HCT116 (cell line): Measurements from ENCODE around the gene LRRC61.
"Not testable (repeated sequence)": the region's sequence is repeated elsewhere in the genome, so short reads cannot be mapped to it uniquely, and the experiment has no call there.

Experiments used
- EGR1 ChIP-seq: IDR thresholded peaks from 2 replicates; pipeline ENCODE4 v1.6.1; 2012; ENCODE audit warnings: low read depth
- EZH2 ChIP-seq: fragments of 200-600 bp; sonication (generic); IDR thresholded peaks from 2 replicates; pipeline ENCODE4 v1.6.1; 2017; ENCODE audit warnings: antibody characterized with exemption, mixed run types
- EZH2phosphoT487 ChIP-seq: fragments of 200-600 bp; IDR thresholded peaks from 2 replicates; pipeline ENCODE4 v1.6.1; 2018; ENCODE audit warnings: antibody characterized with exemption, borderline replicate concordance
- JUND ChIP-seq: IDR thresholded peaks from 2 replicates; pipeline ENCODE4 v1.6.1; 2012
- POLR2A ChIP-seq: IDR thresholded peaks from 2 replicates; pipeline ENCODE4 v1.7.0; 2011; ENCODE audit warnings: borderline replicate concordance; ENCODE audit not compliant: insufficient read depth, insufficient read length; ENCODE audit errors: extremely low read depth
- POLR2AphosphoS5 ChIP-seq: IDR thresholded peaks from 2 replicates; pipeline ENCODE4 v1.6.1; 2011; ENCODE audit warnings: mild to moderate bottlenecking, low read depth, low read length, moderate library complexity
- RAD21 ChIP-seq: IDR thresholded peaks from 2 replicates; pipeline ENCODE4 v1.6.1; 2012; ENCODE audit warnings: low read depth, mild to moderate bottlenecking
- SIN3A ChIP-seq: IDR thresholded peaks from 2 replicates; pipeline ENCODE4 v1.6.1; 2012; ENCODE audit warnings: low read depth
- SRF ChIP-seq: IDR thresholded peaks from 2 replicates; pipeline ENCODE4 v1.6.1; 2012; ENCODE audit warnings: low read depth
- TF ChIP-seq, protein P1 (sequence below), 3 experiments: fragments of 200-600 bp in 1 of 3; sonication (generic) in 1 of 3; IDR thresholded peaks in 2 of 3; conservative IDR thresholded peaks in 1 of 3; 2 replicates each; pipeline ENCODE4 v1.5.1; 2012 to 2017; ENCODE audit warnings: low read depth in 2 of 3, low read length in 2 of 3, antibody characterized with exemption in 1 of 3, borderline replicate concordance in 1 of 3, control low read depth in 1 of 3, mild to moderate bottlenecking in 1 of 3, mixed read lengths in 1 of 3, mixed run types in 1 of 3, moderate library complexity in 1 of 3; ENCODE audit not compliant: insufficient read depth in 1 of 3
- TF ChIP-seq, protein P2 (sequence below): IDR thresholded peaks from 2 replicates; pipeline ENCODE4 v1.6.1; 2012

DNA sequence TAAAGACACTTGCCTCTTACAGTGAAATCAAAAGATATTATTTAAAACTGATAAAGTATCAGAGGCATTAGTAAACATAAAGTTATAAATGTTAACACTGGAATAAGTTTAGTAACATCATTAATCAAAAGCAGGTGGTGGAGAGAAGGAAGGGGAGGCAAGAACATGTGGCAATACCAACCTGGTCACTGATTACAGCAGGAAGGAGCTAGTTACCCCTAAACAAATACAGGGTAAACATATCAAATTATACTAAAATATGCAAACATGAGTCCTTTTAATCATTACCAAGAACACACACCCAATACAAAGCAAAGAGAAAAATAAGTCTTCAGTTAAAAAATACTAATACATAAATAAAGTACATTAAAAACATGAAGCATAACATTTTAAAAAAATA is 25.2 kb upstream of the LRRC61 start:
- TF ChIP-seq JUND, POLR2AphosphoS5, POLR2A, EGR1, EZH2, EZH2phosphoT487, RAD21, SRF, SIN3A: not testable (repeated sequence)
- TF ChIP-seq, protein P1, sequence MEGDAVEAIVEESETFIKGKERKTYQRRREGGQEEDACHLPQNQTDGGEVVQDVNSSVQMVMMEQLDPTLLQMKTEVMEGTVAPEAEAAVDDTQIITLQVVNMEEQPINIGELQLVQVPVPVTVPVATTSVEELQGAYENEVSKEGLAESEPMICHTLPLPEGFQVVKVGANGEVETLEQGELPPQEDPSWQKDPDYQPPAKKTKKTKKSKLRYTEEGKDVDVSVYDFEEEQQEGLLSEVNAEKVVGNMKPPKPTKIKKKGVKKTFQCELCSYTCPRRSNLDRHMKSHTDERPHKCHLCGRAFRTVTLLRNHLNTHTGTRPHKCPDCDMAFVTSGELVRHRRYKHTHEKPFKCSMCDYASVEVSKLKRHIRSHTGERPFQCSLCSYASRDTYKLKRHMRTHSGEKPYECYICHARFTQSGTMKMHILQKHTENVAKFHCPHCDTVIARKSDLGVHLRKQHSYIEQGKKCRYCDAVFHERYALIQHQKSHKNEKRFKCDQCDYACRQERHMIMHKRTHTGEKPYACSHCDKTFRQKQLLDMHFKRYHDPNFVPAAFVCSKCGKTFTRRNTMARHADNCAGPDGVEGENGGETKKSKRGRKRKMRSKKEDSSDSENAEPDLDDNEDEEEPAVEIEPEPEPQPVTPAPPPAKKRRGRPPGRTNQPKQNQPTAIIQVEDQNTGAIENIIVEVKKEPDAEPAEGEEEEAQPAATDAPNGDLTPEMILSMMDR (IDR thresholded peaks at IDR 0.05 in 2 of 3, conservative IDR thresholded peaks at IDR 0.05 in 1 of 3; ENCODE audit: borderline replicate concordance in 1 of 3, insufficient read depth in 1 of 3, low read depth in 2 of 3, low read length in 2 of 3) = not testable (repeated sequence)
- TF ChIP-seq, protein P2, sequence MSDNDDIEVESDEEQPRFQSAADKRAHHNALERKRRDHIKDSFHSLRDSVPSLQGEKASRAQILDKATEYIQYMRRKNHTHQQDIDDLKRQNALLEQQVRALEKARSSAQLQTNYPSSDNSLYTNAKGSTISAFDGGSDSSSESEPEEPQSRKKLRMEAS = not testable (repeated sequence)
